GM18499 (cell line): ENCODE results near the gene CEP57.
A peak's percentile ranks its signal among the peaks of the same experiment; 100 is the strongest.
"Not testable (repeated sequence)": the region's sequence is repeated elsewhere in the genome, so short reads cannot be mapped to it uniquely, and the experiment has no call there.

Experiments used
- ATAC-seq: cut with Tn5 transposase; IDR thresholded peaks from one replicate; pipeline ENCODE4 v1.9.1; 2021; ENCODE audit warnings: moderate number of reproducible peaks; ENCODE audit not compliant: insufficient read depth, unreplicated experiment

CEP57 gene

DNA sequence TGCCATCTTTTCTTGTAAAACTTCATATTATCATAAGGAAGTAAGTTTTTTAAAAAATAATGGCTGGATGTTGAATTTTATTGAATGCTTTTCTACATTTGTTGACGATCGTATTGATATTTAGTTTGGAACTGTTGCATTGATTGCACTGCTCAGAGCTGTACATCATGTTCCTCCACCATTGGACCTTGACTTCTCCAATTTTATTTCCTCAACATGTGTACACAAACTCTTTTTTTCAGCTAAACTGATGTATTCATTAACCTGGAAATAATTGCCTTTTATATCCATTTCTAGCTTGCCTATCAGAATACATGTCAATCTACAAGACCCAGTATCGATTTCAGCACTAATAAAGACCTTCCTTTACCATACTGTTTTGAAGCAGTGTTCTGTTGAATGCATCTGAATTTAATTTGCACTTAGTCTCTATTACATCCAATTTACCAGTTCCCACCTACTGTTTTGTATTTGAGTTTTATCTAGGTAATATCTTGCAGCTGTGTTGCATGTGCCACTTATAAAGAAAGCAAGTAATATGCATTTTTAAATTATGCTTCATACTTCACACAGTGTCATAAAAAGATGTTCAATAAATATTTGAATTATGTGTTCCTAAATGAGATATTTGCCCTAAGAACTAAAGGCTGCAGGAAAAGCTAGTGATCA is 5.5 kb downstream of the CEP57 start:
- no peak for ATAC-seq

DNA sequence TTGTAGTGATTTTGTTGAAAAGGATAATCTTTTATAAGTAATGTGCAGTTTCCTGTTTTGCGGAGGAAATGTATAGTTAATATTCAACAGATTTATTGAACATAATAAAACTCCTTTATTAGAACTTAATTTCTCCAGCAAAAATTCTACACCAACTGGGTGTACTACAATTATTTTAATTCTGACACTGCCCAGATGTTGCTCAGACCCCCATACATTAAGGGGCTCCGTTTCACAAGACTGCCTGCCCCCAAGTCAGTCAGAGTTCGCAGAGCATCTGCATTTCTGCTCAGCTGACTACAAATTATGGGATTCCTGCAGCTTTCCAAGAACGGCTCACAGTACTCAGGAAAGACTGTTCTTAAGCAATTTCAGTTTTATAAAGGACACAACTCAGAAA is 6.2 kb downstream of the CEP57 start:
- ATAC-seq, result no peak

DNA sequence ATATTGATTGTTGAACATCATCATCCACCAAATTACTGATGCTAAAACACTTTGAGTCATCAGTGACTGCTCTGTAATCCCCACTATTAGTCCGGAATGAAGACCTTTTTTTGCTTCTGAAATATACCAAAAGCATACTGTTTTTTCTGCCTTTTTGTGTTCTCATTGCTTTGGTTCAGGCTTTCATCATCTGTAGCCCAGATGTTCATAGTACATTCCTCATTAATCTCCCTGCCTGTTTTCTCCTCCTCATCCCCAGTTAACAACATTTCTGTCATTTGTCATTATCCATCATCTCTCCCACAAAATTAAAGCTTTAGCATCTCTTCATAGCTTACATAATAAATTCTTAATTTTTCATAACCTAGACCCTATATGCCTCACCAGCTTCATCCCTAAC is 9.2 kb downstream of the CEP57 start:
- ATAC-seq, result no peak

DNA sequence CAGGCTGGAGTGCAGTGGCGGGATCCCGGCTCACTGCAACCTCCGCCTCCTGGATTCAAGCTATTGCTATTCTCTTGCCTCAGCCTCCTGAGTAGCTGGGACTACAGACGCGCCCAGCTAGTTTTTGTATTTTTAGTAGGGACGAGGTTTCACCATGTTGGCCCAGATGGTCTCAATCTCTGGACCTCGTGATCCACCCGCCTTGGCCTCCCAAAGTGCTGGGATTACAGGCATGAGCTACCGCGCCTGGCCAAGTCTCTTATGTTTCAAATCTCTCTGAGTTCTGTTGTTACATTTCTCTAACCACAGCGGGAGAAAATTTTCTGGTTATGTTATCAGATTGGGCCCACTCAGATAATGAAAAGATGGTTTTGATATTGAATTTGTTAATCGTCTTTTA is 10.1 kb downstream of the CEP57 start:
- ATAC-seq, result no peak

DNA sequence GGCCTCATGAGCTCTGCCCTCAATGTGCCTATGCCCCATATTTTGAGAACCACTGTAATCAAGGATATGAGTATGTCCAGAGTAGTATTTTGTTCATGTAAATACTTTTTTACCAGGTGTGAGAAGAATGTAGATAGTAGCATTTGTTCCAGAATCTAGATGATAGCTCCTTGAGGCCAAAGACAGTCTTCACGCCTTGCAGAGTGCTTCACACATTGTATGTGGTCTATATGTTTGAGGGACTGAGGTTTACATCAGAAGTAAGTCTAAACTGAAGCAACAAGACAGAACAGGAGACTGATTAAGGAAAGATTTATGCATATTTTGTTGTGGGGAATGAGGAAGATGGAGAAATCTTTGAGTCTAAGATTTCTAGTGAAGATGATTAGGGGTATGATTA is 12.5 kb downstream of the CEP57 start:
- no peak for ATAC-seq

DNA sequence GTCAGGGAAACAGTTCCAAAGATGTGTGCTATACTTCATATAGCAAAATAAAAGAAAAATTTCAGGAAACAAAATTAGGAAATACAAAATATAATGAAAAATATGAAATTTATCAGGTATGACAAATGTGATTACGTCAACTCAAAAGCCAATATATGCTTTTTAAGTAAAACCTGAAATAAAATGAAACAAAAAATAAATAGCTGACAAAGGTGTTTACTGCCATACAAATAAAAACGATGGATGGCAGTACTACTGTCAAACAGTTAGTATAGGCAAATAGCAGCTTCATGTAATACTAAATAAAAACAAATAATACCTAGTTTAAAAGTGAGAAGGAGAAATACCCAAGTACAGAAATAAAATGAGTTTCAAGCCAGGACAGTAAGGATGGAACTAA is 13.7 kb downstream of the CEP57 start:
- no peak for ATAC-seq

DNA sequence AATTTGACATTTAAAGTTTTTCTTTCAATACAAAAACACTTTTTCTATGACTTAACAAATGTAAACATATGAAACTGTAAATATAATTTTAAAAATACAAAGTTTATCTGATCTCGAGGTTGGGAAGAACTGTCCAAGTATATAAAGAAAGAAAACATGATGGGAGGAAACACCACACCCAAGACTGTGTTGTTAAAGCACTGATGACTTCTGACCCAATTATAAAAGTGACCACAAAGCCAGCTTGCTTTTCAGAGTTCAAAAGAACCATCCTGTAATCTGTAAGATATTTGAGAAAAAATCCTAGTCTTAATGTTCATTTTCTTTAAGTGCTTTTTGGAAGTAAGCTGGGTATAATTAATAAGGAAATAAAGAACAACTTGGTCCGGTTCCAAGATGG is 15.6 kb downstream of the CEP57 start:
- no peak for ATAC-seq

DNA sequence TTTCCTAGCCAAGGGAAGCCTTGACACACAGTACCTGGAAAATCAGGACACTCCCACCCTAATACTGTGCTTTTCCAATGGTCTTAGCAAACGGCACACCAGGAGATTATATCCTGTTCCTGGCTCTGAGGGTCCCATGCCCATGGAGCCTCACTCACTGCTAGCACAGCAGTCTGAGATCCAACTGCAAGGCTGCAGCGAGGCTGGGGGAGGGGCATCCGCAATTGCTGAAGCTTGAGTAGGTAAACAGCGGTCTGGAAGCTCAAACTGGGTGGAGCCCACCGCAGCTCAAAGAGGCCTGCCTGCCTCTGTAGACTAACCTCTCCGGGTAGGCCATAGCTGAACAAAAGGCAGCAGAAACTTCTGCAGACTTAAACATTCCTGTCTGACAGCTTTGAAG is 16.2 kb downstream of the CEP57 start:
- ATAC-seq, result not testable (repeated sequence)

DNA sequence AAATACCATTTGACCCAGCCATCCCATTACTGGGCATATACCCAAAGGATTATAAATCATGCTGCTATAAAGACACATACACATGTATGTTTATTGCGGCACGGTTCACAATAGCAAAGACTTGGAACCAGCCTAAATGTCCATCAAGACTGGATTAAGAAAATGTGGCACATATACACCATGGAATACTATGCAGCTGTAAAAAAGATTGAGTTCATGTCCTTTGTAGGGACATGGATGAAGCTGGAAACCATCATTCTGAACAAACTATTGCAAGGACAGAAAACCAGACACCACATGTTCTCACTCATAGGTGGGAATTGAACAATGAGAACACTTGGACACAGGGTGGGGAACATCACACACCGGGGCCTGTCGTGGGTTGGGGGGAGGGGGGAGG is 20.8 kb downstream of the CEP57 start:
- ATAC-seq, result not testable (repeated sequence)

DNA sequence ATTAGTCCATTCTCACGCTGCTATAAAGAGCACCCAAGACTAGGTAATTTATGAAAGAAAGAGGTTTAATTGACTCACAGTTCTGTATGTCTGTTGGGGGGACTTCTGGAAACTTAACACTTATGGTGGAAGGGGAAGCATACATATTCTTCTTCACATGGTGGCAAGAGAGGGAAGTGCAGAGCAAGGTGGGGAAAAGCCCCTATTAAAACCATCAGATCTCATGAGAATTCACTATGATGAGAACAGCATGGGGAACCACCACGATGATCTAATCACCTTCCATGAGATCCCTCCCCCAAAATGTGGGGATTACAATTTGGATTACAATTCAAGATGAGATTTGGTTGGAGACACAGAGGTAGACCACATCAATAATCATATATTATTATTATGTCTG is 25.7 kb downstream of the CEP57 start:
- ATAC-seq, result no peak

DNA sequence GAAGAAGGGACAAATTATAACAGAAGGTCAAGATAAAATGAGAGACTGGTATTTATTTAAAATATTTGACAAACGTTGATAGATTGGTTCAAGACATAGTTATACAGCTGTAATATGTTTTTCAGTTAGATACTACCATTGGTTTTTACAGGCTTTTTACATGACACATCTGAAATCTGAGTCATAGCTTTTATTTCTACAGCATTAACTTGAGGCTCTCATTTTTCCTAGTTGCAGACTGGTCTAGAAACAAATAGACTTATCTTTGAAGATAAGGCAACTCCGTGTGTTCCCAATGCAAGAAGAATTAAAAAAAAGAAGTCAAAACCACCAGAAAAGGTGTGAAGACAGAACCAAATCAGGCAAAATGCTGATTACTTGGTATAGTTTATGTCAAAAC is 31.3 kb downstream of the CEP57 start:
- no peak for ATAC-seq

DNA sequence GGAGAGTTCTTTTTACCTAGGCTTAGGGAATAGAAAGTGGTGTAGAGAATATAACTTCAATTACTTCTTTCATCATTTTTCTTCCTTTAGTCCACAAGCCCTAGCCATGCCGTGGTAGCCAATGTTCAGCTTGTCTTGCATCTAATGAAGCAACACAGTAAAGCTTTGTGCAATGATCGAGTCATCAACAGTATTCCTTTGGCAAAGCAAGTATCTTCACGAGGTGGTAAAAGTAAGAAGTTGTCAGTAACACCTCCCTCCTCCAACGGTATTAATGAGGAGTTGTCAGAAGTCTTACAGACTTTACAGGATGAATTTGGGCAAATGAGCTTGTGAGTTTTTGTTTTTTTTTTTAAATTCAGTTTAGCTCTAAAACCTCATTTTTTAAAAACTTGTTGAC is 37.4 kb downstream of the CEP57 start:
- ATAC-seq, result no peak

DNA sequence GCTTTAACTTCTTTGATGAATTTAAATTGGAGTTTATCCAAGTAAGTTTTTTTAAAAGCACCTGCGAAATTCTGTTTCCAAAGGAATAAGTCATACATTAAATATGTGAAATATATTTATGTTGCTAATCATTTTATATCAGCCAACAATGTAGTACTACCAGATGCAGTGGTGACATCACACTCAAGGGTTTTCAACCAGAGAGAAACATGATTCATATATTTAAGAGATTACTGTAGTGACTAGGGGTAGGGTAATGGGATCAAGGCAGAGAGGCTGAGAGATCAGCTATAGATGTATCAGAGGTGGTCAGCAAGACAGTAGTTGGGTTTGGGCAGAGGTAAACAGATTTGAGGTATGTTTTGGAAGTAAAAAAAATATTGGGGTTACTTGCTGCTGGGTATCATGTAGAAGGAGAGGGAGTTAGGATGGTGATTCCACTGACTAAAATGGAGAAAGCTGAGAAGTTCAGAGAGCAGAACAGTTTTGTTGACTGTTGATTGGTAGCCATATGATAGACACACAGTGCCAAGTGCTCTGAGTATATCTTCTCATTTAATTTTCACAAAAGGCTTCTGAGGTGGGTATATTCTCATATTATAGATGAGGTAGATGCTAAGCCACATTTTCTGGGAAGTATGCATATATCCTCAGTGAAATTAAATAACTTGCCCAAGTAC is 39.4 kb downstream of the CEP57 start:
- no peak for ATAC-seq

DNA sequence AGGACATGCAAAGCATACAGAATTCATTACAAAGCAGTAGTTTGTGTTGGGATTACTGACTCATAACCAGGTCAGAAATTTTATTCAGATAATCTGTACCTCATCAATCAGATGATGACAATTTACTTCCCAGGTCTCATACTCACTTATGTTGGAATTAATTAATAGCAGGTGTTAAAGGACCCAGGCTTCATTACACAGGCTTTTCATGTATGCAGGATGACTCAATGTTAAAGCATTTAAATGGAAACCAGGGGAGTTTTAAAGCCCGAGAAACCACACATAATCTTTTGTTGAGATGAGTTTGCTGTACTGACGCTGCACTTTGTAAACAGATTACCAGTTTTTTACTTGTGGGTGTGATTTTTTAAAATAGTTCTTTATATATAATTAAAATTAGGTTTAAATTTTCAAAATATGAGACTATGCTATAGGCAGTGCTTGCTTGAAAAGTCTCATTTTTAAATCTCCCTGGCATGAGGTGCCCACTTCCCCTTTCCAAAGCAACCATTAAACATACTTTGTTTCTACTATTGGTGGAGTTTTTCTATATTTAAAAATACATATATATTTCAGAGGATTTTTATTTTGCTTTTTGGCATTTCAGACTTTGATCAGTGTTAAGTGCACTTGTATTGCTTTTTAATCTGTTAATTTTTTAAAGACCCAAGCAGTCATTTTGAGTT is 41.0 kb downstream of the CEP57 start:
- ATAC-seq, result no peak

DNA sequence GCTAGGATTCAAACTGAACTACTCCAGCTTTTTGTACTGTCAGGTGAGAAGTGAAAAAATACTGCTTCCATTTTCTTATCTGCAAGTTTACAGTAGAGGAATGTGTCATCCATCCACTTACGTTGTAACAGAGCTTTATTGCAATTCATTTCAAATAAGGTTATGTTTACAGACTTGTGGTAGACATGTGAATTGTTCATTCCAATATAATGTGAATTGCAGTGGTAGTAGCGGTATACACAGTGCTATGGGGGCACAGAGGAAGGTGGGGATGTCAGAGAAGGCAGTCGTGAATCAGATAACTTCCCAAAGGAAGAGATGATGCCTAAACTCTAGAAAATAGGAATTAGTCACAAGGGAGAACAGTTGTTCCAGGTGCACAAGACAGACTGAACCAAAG is 42.5 kb downstream of the CEP57 start:
- ATAC-seq, result no peak

DNA sequence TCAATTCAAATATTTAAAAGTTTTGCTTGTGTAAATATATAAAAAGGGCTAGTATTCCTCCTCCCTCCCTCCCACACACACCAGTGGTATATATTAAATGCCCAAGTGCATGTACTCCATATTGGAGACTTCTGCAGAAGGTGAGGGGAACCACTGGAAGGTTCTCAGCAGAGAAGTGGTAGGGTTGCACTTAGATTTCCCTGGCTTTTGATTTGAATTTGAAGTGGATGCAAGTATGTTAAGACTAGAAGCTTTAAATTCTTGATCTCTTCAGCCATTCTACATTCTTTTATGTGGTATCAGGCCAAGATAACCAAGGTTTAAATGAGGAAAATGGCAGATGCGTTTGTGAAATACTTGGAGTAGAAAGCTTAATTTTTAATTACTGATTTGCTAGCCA is 43.1 kb downstream of the CEP57 start:
- ATAC-seq, result no peak

DNA sequence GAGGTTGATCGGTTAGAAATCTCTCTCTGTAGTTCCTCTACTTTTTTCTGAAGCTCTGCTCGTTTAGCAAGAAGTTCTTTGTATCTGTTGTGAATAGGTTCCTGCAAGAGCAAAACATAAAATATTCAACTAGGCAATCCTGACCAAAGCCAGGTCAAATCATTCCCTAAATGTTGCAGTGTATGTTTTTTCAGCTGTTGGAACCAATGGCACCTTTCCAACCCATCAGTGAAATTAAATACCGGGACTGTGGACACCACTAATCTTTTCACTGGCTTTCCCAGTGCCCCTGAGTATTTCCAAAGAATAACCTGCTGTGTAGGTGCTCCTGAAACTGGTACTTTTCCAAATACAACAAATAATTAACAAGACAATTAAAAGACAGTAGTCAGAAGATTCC is 45.1 kb downstream of the CEP57 start:
- no peak for ATAC-seq

DNA sequence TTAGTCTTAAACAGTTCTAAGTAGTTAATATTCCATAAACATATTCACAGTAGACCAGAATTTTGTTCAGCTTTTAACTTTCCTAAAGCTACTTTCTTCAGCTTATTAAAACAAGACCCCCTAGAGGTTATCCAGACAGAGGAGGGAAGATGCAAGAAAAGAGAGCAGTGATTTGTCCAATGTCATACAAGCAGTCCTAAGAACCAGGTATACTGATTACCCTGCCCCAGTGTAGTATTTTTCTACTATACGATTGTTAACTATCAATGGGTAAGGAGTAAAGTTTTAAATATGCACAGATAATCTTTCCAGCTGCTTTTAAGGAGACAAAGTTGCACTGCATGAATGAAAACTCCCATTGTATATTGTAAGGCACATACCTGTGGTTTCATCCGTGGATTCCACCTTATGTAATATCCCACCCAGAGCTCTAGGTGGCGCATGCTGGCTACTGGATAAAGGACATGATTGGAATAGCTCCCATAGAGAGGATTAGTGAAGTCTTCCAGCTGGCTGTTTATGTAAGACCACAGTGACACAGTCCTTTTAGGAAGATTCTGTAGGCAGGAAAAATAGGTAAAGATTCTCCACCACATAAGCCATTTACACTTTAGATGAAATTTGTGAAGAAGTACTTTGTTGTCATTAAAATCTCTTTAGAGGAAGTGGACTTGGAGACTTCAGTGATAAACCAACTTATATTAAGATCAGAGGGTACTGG is 45.6 kb downstream of the CEP57 start:
- ATAC-seq, result peak; percentile 52

DNA sequence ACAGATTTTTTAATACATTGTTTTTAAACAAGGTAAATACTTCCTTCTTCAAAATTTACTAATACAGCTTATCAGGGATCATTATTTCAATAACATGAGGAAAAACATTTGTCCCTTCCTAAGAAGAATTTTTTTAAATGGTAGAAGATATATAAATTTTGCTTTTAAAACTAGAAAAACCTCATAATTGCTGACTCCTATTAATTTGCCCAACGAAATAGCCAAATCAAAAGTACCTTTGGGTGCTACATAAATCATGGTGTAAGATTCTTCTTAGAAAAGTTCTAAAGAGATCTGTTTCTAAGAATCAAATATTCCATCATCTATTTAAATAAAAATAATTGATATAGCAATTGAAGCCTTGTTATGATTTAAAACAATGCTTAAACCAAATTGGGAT is 54.9 kb downstream of the CEP57 start:
- no peak for ATAC-seq

DNA sequence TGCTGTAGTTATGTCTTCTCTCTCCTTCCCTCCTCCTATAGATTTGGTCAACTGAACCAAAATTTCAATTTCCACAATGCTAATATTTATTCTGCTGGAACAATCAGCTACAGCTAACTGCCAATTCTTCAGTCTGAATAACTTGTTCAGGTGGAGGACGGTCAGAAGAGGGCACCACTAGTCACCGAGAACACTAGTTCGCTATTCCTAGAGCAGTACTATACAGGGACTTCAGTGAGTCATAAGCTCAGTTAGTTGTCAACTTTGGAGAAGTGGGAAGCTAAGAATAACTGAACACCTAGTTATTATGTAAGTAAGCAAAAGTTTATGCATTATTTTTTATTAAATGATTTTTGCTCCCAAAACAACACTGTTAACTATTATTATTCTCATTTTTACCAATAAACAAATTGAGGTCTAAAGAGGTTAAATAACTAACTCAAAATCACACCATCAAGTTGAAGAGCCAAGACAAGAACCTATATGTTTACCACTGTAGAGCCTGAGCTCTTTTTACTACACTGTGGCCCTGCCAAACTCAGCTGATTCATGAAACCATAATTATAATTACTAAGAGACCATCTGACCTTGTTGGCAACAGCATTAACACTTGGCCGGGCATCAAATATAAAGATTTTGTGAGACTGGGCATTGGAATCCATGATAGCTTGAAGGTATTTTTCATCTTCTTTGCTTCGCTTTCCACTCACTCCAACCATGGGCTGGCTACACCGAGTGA is 59.0 kb downstream of the CEP57 start:
- peak; percentile 46 for ATAC-seq
